Osteocyte (in vitro differentiated cells): ENCODE data around the gene DDX46. TPM values are rescaled to one million over a fixed set of nuclear protein-coding genes. Genes with fewer than 3 reads are reported as not detected.
A peak's percentile ranks its signal among the peaks of the same experiment; 100 is the strongest.
"Not testable (repeated sequence)": the region's sequence is repeated elsewhere in the genome, so short reads cannot be mapped to it uniquely, and the experiment has no call there.

Experiments
- DNase-seq: peaks from one replicate; pipeline ENCODE4 v3.0.0; 2021; ENCODE audit warnings: mixed read lengths; ENCODE audit not compliant: unreplicated experiment; ENCODE audit errors: extremely low spot score
- H3K27ac Mint-ChIP-seq: one replicate; pipeline ENCODE4 v1.8.0; 2021; ENCODE audit warnings: mild to moderate bottlenecking, mixed read lengths; ENCODE audit not compliant: unreplicated experiment
- H3K27me3 Mint-ChIP-seq: one replicate; pipeline ENCODE4 v1.8.0; 2021; ENCODE audit warnings: mixed read lengths; ENCODE audit not compliant: unreplicated experiment
- H3K36me3 Mint-ChIP-seq: one replicate; pipeline ENCODE4 v1.8.0; 2021; ENCODE audit warnings: mixed read lengths; ENCODE audit not compliant: unreplicated experiment
- H3K4me1 Mint-ChIP-seq: one replicate; pipeline ENCODE4 v1.8.0; 2021; ENCODE audit warnings: mixed read lengths; ENCODE audit not compliant: unreplicated experiment
- H3K4me3 Mint-ChIP-seq: one replicate; pipeline ENCODE4 v1.8.0; 2021; ENCODE audit warnings: mild to moderate bottlenecking, moderate library complexity, mixed read lengths; ENCODE audit not compliant: unreplicated experiment
- H3K9me3 Mint-ChIP-seq: one replicate; pipeline ENCODE4 v1.8.0; 2021; ENCODE audit warnings: mixed read lengths; ENCODE audit not compliant: unreplicated experiment
- total RNA-seq: library from RNA; stranded (reverse); gene quantifications from 2 replicates; pipeline ENCODE4 v1.2.1, GENCODE V29; 2021
- TF ChIP-seq, protein P1 (sequence below): fragments of 200-600 bp; sonication (generic); IDR thresholded peaks from 2 replicates; pipeline ENCODE4 v1.5.0; 2021; ENCODE audit warnings: antibody characterized with exemption, mild to moderate bottlenecking, moderate library complexity

Gene DDX46
- total RNA-seq, 1 donor from 2014 or later = 46.1 TPM

DNA sequence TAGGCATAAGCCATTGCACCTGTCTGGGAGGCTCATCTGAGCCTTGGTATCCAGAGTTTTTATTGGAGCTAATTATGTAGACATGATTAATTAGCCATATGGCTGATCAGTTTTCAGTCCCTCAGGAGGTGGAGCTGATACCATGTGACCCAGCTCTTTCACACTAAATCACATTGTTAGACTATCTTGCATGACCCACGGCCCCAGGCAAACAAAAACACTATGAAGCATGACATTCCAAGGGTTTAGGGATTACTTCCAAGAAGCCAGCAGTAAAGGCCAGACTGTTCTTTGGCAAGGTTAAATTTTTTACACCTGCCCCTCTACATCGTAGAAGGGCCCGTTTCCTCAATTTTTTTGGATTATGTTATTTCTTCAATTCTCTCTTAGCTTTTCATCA, 82.2 kb downstream of the DDX46 start:
- H3K4me3 Mint-ChIP-seq = no peak overlapping the region
- peaks cover 5% of the 10 kb centered on the region for H3K36me3 Mint-ChIP-seq
- no peak overlapping the region for H3K27ac Mint-ChIP-seq
- no peaks in the 10 kb centered on the region for H3K27me3 Mint-ChIP-seq
- peaks cover 11% of the 10 kb centered on the region for H3K4me1 Mint-ChIP-seq
- DNase-seq = no peak
- H3K9me3 Mint-ChIP-seq = no peaks in the 10 kb centered on the region
- TF ChIP-seq, protein P1, sequence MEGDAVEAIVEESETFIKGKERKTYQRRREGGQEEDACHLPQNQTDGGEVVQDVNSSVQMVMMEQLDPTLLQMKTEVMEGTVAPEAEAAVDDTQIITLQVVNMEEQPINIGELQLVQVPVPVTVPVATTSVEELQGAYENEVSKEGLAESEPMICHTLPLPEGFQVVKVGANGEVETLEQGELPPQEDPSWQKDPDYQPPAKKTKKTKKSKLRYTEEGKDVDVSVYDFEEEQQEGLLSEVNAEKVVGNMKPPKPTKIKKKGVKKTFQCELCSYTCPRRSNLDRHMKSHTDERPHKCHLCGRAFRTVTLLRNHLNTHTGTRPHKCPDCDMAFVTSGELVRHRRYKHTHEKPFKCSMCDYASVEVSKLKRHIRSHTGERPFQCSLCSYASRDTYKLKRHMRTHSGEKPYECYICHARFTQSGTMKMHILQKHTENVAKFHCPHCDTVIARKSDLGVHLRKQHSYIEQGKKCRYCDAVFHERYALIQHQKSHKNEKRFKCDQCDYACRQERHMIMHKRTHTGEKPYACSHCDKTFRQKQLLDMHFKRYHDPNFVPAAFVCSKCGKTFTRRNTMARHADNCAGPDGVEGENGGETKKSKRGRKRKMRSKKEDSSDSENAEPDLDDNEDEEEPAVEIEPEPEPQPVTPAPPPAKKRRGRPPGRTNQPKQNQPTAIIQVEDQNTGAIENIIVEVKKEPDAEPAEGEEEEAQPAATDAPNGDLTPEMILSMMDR = no peak

- peak overlapping the region; percentile 95 for H3K27ac Mint-ChIP-seq
- no peaks in the 10 kb centered on the region for H3K9me3 Mint-ChIP-seq
- H3K27me3 Mint-ChIP-seq = no peaks in the 10 kb centered on the region
- H3K4me1 Mint-ChIP-seq = peaks cover 27% of the 10 kb centered on the region
- no peak for DNase-seq
- H3K36me3 Mint-ChIP-seq = peaks cover 9% of the 10 kb centered on the region
- no peak overlapping the region for H3K4me3 Mint-ChIP-seq
- TF ChIP-seq, protein P1 = no peak
These were observed 85.7 kb downstream of the DDX46 start for GRCh38 chr5:134844252-134844651.

- Mint-ChIP-seq H3K36me3 (peaks cover 9% of the 10 kb centered on the region), H3K27ac (peak overlapping the region; percentile 95), H3K4me1 (peaks cover 36% of the 10 kb centered on the region), H3K9me3 (no peaks in the 10 kb centered on the region), H3K4me3 (peak overlapping the region; percentile 88), H3K27me3 (no peaks in the 10 kb centered on the region)
- DNase-seq = no peak
- TF ChIP-seq, protein P1 = no peak
These were observed 86.8 kb downstream of the DDX46 start for GRCh38 chr5:134845335-134845851.

DNA sequence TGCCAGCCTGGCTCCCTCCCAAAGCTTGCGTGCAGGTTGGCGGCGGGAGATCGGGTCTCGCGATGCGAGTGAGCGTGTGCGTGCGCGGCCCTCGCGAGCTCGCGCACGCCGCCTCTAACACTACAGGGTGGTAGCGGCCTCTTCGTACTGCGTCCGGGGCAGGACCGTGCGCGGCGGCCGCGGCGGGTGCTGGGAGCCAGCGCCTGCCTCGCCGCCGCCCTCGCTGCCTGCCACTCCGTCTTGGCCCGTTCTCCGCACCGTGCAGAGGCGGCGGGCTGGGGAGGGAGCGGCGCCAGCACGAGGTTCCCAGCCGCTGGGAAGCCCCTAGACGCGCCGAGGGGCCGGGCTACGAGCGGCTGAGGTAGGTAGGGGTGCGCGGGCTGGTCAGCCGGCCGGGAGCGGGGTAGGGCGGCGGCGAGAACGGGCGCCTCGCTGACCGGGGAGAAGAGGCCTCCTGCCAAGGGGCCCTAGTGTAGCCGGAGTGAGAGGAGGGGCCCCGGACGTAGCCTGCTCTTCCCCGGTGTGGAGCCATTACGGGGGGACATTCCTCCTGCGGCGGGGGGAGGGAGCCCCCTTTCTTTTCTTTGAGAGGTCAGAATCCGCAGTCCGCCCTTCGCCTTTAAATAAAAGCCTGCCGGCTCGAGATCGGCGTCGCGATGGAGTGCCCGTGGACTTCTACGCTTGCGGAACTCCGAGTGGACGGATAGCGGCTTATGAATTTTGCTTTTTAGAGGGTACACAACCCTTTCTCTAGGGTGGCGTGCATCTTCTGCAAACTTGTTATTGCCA, 87.5 kb downstream of the DDX46 start, which contains the start of gene C5orf24:
Gene C5orf24 (plus strand): TSS at position 117 of the 789 bp plus-strand sequence. CDS start 8,933 bp downstream, outside the sequence.
- Mint-ChIP-seq H3K4me3 (peak within 1 kb of the TSS; percentile 88), H3K27me3 (no peaks in the 10 kb centered on the region), H3K4me1 (peaks cover 41% of the 10 kb centered on the region), H3K9me3 (no peaks in the 10 kb centered on the region), H3K36me3 (peaks cover 8% of the 10 kb centered on the region), H3K27ac (peak within 1 kb of the TSS; percentile 95)
- peak; percentile 98 for DNase-seq
- TF ChIP-seq, protein P1 = no peak

DNA sequence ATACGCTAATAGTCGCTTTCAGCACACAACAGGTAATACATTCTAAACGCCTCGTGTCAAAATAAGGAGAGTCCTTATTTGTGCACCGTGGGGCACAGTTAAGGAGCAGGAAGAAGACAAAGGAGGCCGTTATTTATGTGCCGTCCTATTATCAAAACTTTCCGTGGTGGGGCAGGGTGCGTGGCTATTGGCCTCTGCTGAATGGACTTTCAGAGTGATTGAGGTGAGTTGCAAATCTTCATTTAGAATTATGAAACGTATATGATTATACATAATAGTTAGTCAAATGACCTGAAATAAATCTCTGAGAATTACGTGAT, 88.0 kb downstream of the DDX46 start:
- peak overlapping the region; percentile 88 for H3K4me3 Mint-ChIP-seq
- no peaks in the 10 kb centered on the region for H3K27me3 Mint-ChIP-seq
- DNase-seq = no peak
- peaks cover 10% of the 10 kb centered on the region for H3K36me3 Mint-ChIP-seq
- peaks cover 47% of the 10 kb centered on the region for H3K4me1 Mint-ChIP-seq
- H3K27ac Mint-ChIP-seq = peak overlapping the region; percentile 95
- no peaks in the 10 kb centered on the region for H3K9me3 Mint-ChIP-seq
- TF ChIP-seq, protein P1 = no peak

DNA sequence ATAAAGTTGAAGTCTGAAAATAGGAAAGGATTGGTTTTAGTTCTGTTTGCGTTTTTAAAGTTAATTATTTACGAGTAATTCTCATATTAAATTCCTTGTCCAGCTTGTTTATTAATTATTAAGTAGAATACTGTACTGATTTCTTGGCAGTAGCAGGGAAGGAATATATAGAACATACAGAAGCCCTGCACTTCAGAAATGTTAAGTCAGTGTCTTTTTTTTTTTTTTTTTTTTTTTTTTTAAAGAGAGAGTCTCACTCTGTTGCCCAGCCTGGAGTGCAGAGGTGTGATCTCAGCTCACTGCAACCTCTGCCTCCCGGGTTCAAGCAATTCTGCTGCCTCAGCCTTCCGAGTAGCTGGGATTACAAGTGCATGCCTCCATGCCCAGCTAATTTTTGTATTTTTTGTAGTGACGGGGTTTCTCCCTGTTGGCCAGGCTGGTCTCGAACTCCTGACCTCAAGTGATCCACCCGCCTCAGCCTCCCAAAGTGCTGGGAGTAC, 90.9 kb downstream of the DDX46 start:
- not testable (repeated sequence) for H3K27me3 Mint-ChIP-seq, DNase-seq, H3K9me3 Mint-ChIP-seq, H3K27ac Mint-ChIP-seq
- H3K4me1 Mint-ChIP-seq = peaks cover 48% of the 10 kb centered on the region
- H3K36me3 Mint-ChIP-seq = peaks cover 16% of the 10 kb centered on the region
- peak overlapping the region; percentile 35 for H3K4me3 Mint-ChIP-seq
